Fibroblast of skin of left biceps (primary cell): ENCODE measurements around the gene LRRC52.
"Not testable (repeated sequence)": the region's sequence is repeated elsewhere in the genome, so short reads cannot be mapped to it uniquely, and the experiment has no call there.

Experiments
- DNase-seq, 2 experiments: peaks; one replicate each; pipeline ENCODE4 v3.0.0-alpha.2; 2013; ENCODE audit warnings: low read depth in 2 of 2

The LRRC52 gene

GRCh38 chr1:165581926-165582325 lies 38.1 kb downstream of the LRRC52 start:
- DNase-seq, result no peak

DNA sequence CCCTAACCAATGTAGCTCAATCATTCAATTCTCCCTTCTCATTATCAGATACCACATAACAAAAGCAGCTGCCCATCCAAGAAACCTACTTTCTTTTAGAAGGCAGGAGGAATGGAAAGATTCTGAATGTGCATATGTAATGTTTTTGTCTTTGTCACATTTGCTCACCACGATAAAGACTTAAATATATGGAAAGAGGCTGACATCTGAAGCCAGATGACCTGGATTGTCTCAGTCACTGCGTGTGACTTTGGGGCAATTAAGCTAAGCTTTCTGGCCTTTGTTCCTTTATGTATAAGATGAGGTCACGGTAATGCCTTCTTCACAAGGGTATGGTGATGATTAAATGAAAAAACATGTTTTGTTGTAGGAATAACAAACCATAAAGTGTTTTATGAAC lies 42.6 kb downstream of the LRRC52 start:
- no peak for DNase-seq

GRCh38 chr1:165591391-165591790 lies 47.6 kb downstream of the LRRC52 start:
- not testable (repeated sequence) for DNase-seq

GRCh38 chr1:165592945-165593823 lies 49.4 kb downstream of the LRRC52 start:
- peak; percentile 43 to 54 for DNase-seq

GRCh38 chr1:165595246-165595938 lies 51.6 kb downstream of the LRRC52 start:
- peak; percentile 91 for DNase-seq

GRCh38 chr1:165597883-165598675 lies 54.3 kb downstream of the LRRC52 start:
- peak; percentile 86 to 91 for DNase-seq

GRCh38 chr1:165598676-165599059 lies 54.9 kb downstream of the LRRC52 start:
- DNase-seq, result no peak

DNA sequence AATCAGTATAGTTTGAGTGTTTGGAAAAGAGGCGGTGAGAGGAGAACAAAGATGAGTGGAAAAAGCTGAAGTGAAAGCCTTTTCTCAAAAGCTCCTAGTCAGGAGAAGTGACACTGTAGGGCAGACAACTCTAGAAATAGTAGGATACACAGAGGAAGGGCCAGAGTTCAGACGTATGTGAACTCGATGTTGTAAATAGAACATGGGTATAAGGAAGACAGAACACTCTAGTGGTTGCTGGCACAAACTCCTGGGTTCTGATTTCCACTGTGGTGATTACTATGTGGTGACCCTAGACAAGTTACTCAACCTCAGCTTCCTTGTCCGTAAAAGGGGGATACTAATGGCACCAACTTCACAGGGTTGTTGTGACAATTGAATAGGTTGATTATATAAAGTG lies 57.0 kb downstream of the LRRC52 start:
- DNase-seq, result no peak

DNA sequence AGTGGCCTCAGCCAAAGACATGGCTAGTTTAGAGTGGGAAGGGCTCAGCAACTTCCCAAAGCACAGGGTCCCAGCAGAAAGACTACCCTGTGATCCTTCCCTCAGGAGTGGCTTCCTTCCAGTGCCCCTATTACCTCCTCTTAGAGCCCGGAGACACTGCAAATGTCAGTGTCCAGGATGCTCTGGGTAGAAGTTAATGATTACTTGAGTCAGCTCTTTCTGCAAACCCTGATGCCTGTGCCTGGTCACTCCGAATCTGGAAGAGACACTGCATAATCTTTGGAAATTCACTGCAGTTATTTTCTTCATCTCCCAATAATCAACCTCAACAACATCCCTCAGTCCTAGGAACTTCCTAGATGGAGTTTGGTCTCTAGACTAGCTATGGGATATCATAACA lies 60.0 kb downstream of the LRRC52 start:
- no peak for DNase-seq

- no peak for DNase-seq
Measured at GRCh38 chr1:165605246-165605645, 61.4 kb downstream of the LRRC52 start.

GRCh38 chr1:165606676-165607075 lies 62.9 kb downstream of the LRRC52 start:
- DNase-seq, result not testable (repeated sequence)

GRCh38 chr1:165610866-165611265 lies 67.1 kb downstream of the LRRC52 start:
- no peak for DNase-seq

- DNase-seq, result no peak
Measured at GRCh38 chr1:165612062-165612461, 68.3 kb downstream of the LRRC52 start.
